GM11168 (cell line): Measurements from ENCODE around the gene TRIML2.
"Not testable (repeated sequence)": the region's sequence is repeated elsewhere in the genome, so short reads cannot be mapped to it uniquely, and the experiment has no call there.

Source experiments
- in situ Hi-C: fragments of 300-500 bp; cut with MboI; formaldehyde crosslinking; loops from one replicate; pipeline ENCODE4 v1.12.0; 2022; ENCODE audit warnings: low sequenced_read_pairs; ENCODE audit not compliant: unreplicated experiment

The TRIML2 gene

DNA sequence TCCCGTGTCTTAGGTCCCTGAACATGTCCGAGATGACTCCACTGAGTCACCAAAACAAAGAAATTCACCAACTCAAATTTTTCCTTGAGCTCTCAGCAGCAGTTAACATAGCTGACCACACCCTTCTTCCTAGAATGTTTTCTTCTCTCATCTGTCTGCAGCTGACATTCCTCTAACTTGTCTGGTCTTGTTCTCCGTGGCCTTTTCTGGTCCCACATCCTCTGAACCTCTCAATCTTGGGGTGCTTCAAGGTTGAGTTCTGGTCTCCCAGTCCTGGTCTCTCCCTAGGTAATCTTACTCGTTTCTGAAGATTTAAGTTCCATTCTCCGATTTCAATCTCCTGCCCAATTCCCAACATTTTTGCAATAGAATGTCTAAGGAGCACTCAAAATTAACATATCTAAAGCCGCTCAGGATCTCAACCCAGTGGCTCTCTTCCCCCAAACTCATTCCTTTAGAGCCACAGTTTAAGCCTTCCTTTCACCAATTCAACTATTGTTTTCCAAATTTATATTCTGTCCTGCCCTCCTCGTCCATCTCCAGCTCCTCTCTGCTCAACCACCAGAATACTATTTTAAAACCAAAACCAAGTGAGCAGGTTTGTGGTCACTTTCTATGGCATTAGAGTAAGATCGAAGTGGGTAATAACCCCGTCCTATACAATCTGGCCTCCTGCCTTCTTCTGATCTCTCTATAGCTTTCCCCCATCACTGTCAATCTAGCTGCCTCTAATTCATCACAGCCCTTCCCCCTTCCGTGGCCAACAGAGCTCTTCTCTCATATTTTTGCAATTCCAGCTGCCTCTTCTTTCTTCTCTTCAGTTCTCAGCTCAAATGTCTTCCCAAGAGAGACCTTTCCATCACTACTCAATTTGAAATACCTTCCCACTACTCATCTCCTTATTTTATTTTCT, 1.2 kb downstream of the TRIML2 start:
- in situ Hi-C loops, result no loop called here

DNA sequence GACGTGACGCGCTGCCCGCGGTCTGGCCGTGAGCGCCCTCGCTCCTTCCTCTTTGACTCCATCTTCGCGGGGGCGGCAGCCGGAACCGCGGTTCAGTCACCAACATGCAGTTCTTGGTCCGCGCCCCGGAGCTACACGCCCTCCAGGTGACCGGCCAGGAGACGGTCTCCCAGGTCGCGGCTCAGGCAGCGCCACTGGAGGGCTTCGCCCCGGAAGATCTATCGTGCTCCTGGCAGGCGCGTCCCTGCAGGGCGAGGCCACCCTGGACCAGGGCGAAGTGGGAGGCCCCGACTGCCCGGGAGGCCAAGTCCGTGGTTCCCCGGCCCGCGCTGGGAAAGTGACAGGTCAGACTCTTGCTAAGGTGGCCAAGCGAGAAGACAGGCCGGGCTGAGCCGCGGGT, 2.9 kb downstream of the TRIML2 start:
- in situ Hi-C loops, result no loop called here

GRCh38 chr4:188092824-188093223, 16.6 kb downstream of the TRIML2 start:
- in situ Hi-C loops, result no loop called here

- in situ Hi-C loops, result no loop called here
These were observed 22.5 kb downstream of the TRIML2 start for GRCh38 chr4:188086858-188087257.

DNA sequence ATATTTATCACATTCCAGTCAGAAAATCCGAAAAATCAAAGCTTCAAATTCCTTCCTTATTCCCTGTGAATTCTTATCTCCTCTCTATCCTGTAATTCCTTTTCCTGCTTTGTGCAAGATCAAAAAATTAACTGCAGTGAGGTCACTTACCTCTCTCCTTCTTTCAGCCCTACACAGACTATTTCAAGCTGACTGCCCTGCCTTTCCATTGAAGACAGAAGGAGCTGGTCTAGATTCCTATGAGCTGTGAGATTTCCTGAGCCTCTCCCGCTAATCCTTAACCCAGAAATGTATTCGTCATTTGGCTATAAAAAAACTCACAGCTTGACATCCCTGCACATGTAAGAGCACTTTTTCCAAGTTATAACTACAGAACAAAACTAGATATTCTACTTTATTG, 26.6 kb downstream of the TRIML2 start:
- in situ Hi-C loops, result no loop called here

GRCh38 chr4:188078116-188078515, 31.3 kb downstream of the TRIML2 start:
- in situ Hi-C loops, result no loop called here

- in situ Hi-C loops, result no loop called here
These were observed 33.2 kb downstream of the TRIML2 start for GRCh38 chr4:188076169-188076568.

DNA sequence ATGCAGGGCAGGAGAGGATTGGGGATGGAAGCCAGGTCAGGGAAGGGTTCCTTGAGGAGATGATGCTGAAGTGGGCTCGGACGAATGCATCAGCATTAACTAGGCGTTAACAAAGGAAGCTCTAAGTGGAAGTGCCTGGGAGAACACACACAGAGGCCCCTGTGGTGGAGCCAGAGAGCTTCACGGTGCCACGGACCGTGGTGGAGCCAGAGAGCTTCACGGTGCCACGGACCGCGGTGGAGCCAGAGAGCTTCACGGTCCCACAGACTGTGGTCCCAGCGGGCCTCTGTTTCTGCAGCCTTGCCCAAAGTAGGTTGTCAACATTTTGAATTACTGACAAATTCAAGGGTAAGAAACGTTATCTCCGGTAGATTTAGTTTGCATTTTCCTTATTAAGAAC, 48.3 kb downstream of the TRIML2 start:
- in situ Hi-C loops, result no loop called here

GRCh38 chr4:188053302-188053701, 56.1 kb downstream of the TRIML2 start:
- in situ Hi-C loops, result no loop called here

DNA sequence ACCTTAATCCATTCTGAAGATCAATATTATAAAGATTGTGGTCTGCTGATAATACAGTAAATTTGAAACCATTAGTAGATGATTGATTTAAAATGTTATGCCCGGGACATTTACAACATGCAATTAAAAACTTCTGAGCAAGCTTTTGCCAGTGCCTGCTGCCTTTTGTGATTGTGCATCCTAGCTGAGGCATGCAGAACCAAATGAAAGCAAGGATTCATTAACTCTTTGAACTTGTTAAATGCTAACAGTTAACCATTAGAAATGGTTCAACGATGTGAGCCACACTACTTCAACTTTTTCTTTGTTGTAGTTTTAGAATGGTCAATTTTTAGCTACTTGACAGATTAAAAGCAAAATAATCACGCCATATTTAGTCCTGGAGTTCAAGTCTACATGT, 62.7 kb downstream of the TRIML2 start:
- in situ Hi-C loops, result no loop called here

DNA sequence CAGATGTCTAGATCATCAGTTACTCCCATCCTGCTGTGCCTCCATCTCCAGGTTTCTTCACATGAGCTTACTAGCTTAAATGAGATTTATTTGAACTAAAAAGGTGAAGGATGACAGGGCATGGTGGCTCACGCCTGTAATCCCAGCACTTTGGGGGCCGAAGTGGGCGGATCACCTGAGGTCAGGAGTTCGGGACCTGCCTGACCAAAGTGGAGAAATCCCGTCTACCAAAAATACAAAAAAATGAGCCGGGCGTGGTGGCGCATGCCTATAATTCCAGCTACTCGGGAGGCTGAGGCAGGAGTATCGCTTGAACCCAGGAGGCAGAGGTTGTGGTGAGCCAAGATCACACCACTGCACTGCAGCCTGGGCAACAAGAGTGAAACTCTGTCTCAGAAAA, 63.9 kb downstream of the TRIML2 start:
- in situ Hi-C loops, result not testable (repeated sequence)

DNA sequence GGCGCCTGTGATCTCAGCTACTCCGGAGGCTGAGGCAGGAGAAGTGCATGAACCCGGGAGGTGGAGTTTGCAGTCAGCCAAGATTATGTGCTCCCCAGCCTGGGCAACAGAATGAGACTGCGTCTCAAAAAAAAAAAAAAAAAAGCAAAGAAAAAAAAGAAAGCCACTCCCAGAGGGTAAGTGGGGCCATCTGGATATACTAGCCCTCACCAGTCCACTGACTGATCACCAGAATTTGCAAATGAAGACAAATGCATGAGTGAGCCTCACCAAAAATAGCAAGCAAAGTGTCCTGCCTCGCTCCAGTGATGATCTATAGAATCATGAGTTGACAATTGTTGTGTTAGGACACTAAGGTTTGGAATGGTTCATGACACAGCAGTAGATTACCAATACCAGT, 66.2 kb downstream of the TRIML2 start:
- in situ Hi-C loops, result no loop called here

- in situ Hi-C loops, result no loop called here
These were observed 67.2 kb downstream of the TRIML2 start for GRCh38 chr4:188042191-188042590.

DNA sequence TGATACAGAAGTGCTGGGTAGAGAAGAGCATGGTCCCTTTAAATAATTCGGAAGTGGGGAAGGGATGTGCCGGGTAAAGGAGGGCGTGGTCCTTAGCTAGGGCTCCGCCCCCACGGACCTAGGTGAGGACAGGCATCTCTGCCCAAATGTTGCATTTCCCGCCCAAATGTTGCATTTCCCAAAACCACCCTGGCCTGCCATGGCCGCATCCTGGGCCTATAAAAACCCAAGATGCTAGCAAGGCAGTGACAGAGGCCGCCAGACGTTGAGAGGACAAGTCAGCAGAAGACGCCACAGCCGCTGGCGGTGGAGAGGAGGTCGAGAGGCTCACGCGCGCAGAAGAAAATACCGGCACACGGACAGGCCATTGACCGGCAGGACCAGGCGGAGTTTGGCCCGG, 67.7 kb downstream of the TRIML2 start:
- in situ Hi-C loops, result no loop called here
